T-helper 1 cell (primary cell): ENCODE measurements around the gene B4GALT4.
"Not testable (repeated sequence)": the region's sequence is repeated elsewhere in the genome, so short reads cannot be mapped to it uniquely, and the experiment has no call there.

Experiments
- DNase-seq, 5 donors: peaks; one replicate each; pipeline ENCODE4 v3.0.0-alpha.2; 2012 to 2020

B4GALT4 gene

DNA sequence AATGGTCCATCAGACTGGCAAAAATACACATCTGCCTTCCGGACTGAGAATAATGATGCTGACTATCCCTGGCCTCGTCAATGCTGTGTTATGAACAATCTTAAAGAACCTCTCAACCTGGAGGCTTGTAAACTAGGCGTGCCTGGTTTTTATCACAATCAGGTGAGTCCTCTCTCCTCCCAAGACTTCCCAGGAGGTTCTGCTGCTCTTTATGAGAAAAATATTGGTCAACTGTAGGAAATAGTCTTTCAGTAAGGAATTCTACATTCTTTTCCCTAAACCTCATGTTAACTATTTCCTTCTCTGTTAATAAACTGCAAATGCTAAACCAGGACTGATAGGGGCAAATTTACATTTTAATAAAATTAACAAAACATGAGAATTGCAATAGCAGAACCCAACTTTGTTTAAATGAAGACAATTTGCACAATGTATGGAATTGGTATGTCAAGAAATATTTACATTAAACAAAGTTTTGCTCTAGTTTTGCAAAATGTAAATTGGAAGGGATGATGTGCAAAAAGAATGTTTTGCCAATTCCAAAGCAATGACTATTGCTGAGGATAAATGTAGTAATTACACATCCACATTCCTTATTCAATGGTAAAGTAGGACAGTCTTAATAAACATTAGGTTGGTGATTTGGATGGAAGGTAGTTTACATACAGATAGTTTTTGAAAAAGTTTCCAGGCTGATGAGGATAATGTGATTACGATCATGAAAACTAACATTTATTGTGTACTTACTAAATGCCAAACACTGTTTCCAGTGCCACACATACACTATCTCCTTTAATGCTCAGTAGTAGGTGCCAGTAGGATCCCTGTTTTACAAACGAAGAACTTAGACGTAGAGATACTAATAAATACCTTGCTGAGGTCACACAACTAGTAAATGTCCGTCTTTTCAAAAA is 46.2 kb downstream of the B4GALT4 start:
- DNase-seq, result no peak

DNA sequence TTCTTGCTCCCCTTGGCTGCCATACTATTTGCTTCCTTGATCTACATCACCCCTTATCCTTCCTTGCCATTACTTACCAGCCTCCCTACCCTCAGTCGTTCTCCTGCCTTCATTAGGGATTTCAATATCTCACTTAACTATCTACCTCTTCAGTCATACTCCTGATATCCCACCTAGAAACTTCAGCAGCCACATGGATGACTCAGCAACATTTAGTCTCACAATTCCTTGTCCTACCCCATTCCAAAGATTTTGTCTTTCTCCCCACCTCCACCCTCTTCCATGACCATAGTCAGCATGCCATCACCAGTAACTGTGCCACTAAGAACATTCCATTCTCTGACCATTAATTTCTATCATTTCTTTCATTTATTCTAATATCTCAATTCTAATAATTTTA is 48.9 kb downstream of the B4GALT4 start:
- no peak for DNase-seq

DNA sequence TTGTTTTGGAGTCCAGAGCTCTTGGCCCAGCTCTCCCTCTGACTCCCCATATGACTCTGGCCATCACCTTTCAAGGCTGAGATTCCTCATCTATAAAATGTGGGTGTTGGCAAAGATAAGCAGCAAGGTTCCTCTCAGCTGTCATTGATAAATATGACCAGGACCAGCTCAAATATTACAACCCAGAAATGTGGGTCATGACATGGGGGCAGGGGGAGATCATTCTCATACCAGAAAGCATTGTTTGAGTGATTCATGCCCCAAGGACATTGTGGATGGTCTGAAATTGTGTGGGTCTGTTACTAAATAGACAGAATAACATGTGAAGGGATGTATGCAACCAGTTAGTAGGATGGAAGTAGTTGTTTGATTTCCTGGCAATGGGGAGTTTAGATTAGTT is 53.4 kb downstream of the B4GALT4 start:
- DNase-seq, result no peak

DNA sequence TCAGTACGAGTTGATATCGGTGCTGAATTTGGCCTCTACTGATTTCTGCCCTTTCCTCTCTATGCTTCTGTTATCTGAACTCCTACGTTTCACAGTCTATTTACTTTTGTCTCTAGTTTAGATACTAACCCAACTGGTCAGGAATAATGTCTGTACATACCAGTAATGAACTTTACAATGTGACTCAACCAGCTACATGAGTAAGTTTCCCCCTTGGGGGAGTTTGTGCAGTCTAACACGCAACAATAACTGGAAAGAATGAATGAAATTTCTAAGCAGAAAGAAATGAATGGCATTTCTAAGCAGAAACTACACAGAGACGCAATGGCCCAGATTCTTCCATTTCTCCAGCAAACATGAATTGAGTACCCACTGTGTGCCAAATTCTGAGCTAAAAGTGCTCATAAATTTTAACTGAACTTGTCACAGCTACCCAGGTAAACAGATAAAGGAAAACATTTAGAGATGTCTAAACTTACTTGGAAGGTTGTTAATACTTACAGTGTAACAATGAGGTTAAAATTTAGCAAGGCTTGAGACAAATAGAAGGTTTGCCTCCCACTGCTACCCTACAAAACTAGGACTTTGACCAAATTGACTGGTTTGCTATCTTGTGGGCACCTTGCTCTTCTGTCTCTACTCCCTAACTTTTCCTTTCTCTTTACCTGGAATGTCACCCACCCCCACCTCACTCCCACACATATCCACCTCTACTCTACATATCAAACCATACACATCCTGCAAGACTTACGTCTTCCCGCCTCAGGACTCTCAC is 55.7 kb downstream of the B4GALT4 start:
- DNase-seq, result no peak

DNA sequence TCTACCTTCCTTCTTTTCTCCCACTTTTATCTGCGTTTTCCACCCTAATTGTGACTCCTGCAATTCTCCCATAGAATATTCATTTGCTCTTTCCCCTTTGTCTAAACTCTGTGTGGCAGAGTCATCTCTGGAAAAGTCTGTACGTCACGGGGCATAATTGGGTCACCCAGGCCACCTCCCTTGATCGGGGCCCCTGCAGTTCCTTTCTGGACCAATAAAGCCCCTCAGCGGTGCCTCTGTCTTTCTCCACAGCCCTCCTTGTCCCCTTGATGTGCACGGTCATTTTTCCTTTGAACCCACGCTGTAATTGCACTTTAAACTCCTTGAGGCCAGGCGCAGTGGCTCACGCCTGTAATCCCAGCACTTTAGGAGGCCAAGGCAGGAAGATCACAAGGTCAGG is 56.6 kb downstream of the B4GALT4 start:
- DNase-seq, result no peak

DNA sequence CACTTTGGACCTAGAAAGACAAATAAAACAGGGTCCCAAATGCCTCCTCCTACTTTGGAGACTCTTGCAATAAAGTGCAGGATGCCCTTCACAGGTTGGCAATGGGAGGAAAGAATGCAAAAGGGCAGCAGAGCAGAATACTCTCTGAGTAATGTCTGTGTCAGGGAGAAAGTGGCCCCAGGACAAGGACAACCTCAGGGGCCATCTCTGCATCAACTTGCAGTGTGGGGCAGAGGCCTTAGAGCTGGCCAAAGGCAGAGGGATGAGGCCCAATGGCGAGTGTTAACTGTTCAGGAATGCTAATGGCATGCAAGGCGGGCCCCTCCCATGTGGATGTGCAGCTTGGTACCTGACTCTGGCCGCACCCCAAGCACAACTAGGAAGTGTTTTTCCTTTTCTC is 58.9 kb downstream of the B4GALT4 start:
- no peak for DNase-seq

DNA sequence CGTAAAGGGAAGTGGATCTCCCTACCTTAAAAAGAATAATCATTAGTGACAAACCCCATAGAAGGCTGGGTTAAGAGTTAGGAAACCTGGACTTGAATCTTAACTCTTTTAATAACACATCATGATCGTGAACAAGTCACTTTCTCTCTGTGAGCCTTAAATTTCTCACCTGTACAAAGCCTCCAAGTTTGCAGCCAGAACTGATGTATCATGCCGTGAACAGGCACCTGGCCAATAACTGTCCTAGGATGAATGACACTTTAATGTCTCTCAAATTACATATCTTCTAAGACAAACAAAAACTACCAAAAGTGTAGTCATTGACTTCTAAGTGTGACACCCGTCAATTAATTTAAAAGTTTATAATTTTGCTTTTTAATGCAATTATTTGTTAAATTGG is 63.4 kb downstream of the B4GALT4 start:
- no peak for DNase-seq

DNA sequence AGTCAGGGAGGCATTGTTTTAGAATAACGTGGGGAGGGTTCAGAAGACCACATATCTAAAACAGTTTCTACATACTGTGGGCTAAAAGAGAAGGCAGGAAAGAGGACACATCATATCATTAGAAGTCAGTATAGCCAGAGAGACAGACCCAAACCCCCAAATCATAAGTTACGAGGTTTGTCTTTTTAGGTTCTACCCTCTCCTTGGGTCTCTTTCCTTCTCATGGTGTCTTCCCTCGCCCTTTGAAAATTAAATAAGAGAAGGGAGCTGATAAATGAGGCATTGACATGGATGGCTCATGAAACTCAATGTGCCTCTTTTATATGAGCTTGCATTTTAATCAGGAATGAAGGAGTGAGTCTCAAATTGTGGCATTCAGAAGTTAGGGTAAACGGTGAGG is 63.9 kb downstream of the B4GALT4 start:
- DNase-seq, result no peak

DNA sequence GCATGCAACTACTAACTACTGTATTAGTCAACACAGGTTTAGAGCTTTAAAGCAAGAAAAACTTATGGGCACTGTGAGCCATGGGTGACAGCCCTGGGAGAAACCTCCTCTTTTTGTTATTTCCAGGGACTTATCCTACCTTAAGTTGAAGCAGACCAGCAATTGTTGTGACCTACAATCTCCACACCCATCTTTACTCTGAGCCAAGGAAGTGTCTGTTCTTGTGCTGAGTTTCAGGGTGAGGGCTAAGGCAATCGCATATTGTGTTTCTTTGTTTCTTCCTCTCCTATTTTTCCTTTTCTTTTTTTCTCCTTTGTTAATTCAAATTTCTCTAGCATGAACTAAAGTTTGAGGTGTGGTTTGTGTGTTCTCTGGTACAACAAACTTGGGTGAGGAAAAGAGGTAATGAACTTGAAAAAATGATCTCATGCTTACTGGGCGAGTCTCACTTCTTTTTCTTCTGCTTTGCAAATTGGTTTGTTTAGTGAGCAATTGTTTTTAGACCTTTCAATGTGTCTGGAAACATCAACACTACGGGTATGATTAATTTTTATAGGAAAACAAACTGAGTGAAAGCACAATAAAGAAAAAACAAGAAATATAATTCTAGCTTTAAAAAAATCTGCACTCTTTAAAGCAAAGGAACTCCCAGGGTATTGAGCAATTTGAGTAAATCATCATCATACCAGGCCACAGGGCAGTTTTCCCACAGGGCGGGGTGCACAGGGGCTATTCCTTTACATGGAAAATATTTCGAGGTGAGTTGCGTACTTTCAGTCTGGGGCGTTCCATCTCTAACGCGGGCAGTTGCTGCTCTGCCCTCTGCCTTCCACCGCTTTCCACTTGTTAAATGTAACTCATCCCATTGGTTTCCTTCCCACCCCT is 64.6 kb downstream of the B4GALT4 start:
- DNase-seq, result no peak

DNA sequence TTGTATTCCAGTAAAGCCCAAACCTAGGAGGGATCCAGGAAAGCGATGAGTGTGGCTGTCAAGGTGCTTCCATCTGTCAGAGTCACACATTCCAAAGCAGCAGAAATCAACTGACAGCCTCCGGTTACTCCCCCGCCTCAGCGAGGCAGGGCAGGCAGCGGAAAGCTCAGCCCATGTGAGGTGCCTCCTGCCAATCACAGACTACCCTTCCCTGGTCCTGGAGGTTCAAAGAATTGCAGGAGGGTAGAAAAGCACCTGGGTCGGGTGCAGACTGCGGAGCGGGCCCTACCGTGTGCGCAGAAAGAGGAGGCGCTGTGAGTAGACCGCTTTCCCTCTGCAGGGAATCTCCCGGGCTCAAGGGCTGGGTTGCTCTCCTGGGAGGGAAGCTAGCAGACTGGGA is 67.4 kb downstream of the B4GALT4 start, which contains the start of gene UPK1B:
Gene UPK1B (plus strand): TSS at position 274 of the 400 bp plus-strand sequence. CDS start 13,144 bp downstream, outside the sequence.
- DNase-seq, result no peak

DNA sequence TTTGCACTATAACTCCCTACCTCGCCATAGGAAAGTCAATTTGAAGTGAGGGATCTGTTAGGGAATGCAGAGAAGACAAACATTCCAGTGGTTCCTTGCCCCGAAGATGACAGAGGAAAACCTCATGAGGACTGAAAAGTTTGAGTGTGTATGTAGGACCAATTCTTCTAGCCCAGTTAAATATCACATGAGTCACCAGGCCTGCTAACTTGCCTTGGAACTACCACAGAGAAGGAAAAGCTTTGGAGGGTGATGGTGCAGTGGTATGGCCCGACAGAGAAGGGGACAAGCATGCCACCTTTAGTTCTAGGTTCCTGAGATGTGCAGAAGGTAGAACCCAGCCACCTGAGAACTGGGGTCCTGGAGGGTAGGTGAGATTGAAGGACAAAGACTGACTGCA is 69.9 kb downstream of the B4GALT4 start:
- DNase-seq, result no peak

DNA sequence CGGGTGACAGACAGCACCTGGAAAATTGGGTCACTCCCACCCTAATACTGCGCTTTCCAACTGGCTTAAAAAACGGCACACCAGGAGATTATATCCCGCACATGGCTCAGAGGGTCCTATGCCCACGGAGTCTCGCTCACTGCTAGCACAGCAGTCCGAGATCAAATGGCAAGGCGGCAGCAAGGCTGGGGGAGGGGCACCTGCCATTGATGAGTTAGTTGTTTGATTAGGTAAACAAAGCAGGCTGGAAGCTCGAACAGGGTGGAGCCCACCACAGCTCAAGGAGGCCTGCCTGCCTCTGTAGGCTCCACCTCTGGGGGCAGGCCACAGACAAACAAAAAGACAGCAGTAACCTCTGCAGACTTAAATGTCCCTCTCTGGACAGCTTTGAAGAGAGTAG is 75.9 kb downstream of the B4GALT4 start:
- not testable (repeated sequence) for DNase-seq
